22Rv1 (cell line): ENCODE data around the gene MAFF.

Experiments used
- ZFX ChIP-seq: fragments of 450-650 bp; IDR thresholded peaks from 2 replicates; pipeline ENCODE4 v1.6.1; 2017; ENCODE audit warnings: antibody characterized with exemption, borderline replicate concordance
- TF ChIP-seq, protein P1 (sequence below): fragments of 450-650 bp; IDR thresholded peaks from 2 replicates; pipeline ENCODE4 v1.5.1; 2017; ENCODE audit warnings: mild to moderate bottlenecking

DNA sequence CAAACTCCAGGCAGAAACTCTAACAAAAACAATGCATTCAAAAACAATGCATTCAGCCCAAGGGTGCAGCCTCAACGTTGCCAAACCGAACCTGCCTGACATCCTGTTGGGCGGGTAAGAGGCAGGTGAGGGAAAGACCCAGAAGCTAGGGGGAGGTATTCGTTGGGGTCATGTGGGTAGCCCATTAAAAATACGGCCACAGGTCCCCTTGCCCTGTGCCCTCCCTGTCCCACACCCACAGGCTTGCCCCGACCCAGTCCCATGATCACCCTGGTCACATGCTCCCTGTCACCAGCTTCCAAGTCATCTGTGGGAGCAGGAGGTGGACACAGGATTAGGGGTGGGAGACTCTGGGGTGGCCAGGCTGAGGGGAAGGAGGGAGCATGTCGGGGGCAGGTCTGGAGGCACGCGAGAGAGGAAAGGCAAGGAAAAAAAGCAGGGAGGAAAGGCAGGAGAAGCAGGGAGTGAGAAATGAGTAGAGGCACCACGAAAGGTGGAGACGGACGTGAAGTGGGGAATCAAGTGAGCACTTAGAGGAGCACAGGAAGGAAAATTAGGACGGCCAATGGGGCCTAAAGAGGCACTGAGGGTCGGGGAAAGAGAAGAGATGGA is 20.8 kb upstream of the MAFF start:
- TF ChIP-seq, protein P1, sequence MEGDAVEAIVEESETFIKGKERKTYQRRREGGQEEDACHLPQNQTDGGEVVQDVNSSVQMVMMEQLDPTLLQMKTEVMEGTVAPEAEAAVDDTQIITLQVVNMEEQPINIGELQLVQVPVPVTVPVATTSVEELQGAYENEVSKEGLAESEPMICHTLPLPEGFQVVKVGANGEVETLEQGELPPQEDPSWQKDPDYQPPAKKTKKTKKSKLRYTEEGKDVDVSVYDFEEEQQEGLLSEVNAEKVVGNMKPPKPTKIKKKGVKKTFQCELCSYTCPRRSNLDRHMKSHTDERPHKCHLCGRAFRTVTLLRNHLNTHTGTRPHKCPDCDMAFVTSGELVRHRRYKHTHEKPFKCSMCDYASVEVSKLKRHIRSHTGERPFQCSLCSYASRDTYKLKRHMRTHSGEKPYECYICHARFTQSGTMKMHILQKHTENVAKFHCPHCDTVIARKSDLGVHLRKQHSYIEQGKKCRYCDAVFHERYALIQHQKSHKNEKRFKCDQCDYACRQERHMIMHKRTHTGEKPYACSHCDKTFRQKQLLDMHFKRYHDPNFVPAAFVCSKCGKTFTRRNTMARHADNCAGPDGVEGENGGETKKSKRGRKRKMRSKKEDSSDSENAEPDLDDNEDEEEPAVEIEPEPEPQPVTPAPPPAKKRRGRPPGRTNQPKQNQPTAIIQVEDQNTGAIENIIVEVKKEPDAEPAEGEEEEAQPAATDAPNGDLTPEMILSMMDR: no peak
- no peak for TF ChIP-seq ZFX
